Hematopoietic multipotent progenitor cell treated with erythropoietin and hydrocortisone succinate and interleukin-3 and kit ligand, for 17 days (in vitro differentiated cells): ENCODE measurements around the gene NDE1.
"Not testable (repeated sequence)": the region's sequence is repeated elsewhere in the genome, so short reads cannot be mapped to it uniquely, and the experiment has no call there.

Experiments used
- DNase-seq: peaks from one replicate; pipeline ENCODE4 v3.0.0-alpha.2; 2015; ENCODE audit warnings: low spot score

NDE1 gene

DNA sequence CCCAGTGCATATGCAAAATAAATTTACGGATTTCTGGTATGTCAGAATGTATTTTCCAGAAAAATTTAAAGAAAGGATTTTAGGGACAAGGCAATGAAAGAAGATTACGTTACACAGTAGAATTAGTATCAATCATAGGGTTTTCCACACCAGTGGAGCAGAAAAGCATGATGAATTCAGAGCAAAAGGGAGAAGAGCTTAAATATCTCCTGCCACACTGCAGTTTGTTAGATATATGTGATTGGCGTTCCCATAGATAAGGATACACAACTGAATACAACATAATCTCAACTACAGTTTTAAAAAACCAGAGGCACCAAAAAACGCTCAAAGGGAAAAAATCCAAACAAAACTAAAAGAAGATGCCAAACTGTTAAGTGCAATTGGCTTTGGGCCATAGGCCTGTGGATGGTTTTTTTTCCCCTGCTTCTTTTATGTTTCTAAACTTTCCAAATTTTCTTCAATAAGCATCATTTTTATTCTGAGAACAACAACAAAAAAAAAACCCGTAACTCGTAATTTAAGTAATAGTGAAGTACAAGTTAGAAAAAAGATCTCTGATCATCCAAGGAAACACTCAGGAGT is 29.3 kb upstream of the NDE1 start:
- no peak for DNase-seq

- no peak for DNase-seq
Observed at GRCh38 chr16:15621456-15621855, 28.6 kb upstream of the NDE1 start.

GRCh38 chr16:15621889-15622288 is 28.2 kb upstream of the NDE1 start:
- no peak for DNase-seq

DNA sequence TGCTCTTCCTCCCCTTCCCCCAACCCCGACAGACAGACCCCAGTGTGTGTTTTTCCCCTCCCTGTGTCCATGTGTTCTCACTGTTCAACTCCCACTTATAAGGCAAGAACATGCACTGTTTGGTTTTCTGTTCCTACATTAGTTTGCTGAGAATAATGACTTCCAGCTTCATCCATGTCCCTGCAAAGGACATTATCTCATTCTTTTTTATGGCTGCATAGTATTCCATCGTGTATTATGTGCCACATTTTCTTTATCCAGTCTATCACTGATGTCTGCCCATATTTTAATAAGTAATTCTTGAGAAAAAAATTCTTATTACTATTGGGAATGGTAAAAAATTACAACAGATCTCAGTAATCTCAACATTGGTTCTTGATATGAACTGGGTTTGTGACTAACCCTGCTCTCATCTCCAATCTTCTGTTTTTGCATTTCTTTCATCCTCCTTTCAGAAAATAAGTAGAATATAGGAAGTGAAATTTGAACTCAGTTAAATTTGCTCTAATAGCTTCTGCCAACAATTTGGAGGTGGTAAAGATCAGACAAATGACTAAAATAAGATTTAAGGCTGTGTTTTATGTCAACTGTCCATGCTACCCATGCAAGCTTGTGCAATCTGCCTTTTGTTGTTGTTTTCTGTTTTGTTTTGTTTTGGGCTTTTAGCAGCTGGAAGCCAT is 18.2 kb upstream of the NDE1 start:
- no peak for DNase-seq

GRCh38 chr16:15635926-15636325 is 14.1 kb upstream of the NDE1 start:
- DNase-seq, result no peak

DNA sequence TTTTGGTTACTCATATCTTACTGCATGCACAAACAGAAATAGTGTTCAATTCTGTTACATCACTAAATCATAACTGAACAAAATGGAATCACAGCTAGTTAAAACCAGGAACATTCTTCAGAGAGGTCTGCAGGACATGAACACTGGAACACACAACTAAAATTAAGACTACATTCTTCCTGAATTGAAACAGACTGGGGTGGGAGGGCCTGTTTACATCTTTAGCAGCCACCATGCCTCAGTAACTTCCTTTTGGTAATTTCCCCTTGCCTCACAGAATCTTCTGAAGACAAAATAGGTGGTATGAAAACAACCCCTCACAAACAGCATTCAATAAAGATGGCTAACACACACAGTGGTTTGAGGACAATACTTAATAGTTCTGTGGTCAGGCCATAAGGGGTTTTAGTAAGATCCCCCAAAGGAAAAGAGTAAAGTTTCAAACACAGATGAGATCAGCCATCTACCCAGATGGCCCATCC is 13.6 kb upstream of the NDE1 start:
- DNase-seq, result no peak

- DNase-seq, result no peak
Observed at GRCh38 chr16:15639061-15639568, 10.9 kb upstream of the NDE1 start.

GRCh38 chr16:15640966-15641365 is 9.1 kb upstream of the NDE1 start:
- no peak for DNase-seq

GRCh38 chr16:15641753-15642556 is 8.1 kb upstream of the NDE1 start:
- peak; percentile 57 for DNase-seq

- peak; percentile 86 for DNase-seq
Observed at GRCh38 chr16:15642557-15643047, 7.4 kb upstream of the NDE1 start.

- peak; percentile 96 for DNase-seq
Observed at GRCh38 chr16:15643048-15643945, 6.7 kb upstream of the NDE1 start, which contains the start of gene MARF1. Gene MARF1 (minus strand): TSS chr16:15643154. CDS start chr16:15639233, 3,921 bp downstream.

DNA sequence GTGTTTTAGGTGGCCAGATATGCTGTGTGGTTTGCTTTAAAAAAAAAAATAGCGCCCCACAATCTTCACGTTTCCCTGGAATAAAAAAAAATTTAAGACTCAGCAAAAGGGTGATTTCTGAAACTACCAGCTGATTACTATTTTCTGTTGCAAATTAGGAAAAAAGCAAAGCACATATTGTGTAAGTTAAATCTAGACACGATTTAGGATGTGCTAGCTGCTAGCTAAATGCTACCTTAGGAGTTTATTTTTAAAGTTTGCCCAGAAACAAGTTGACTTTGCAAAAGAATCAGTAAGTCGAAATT is 6.1 kb upstream of the NDE1 start:
- DNase-seq, result no peak

GRCh38 chr16:15644267-15644961 is 5.6 kb upstream of the NDE1 start:
- peak; percentile 38 for DNase-seq

DNA sequence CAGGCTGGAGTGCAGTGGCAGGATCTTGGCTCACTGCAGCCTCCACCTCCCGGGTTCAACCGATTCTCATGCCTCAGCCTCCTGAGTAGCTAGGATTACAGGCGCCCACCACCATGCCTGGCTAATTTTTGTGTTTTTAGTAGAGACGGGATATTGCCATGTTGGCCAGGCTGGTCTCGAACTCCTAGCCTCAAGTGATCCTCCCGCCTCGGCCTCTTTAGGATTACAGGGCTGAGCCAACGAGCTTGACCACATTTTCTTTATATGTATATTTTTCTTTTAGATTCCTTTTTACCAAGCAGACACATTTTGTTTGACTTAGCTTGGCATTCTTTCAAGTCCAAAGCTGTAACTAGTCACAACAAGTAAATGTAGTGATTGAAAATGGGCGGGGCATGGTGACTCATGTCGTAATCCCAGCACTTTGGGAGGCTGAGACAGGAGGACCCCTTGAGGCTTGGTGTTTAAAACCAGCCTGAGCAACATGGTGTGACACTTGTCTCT is 5.0 kb upstream of the NDE1 start:
- peak; percentile 92 for DNase-seq

DNA sequence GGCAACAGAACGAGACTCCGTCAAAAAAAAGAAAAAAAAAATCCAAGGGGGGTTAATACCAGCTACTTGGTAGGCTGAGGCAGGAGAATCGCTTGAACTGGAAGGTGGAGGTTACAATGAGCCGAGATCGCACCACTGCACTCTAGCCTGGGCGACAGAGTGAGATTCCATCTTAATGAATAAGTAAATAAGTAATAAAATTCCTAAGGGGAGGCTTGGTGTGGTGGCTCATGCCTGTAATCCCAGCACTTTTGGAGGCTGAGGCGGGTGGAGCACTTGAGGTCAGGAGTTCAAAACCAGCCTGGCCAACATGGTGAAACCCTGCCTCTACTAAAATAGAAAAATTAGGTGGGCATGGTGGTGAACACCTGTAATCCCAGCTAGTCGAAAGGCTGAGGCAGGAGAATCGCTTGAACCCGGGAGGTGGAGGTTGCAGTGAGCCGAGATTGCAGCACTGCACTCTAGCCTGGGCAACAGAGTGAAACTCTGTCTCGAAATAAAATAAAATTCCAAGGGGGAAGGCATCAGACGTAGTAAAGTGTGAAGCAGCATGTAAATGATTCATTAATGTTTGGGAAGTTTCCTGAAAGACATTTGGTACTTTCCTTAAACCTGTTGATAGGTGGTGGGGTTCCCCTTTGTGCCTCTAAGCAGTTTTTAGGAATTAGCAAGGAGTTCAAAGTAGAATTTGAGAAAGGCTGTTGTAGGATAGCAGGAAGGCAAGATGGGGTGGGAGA is 3.3 kb upstream of the NDE1 start:
- DNase-seq, result not testable (repeated sequence)

- DNase-seq, result peak; percentile 63
Observed at GRCh38 chr16:15647294-15648014, 2.6 kb upstream of the NDE1 start.

DNA sequence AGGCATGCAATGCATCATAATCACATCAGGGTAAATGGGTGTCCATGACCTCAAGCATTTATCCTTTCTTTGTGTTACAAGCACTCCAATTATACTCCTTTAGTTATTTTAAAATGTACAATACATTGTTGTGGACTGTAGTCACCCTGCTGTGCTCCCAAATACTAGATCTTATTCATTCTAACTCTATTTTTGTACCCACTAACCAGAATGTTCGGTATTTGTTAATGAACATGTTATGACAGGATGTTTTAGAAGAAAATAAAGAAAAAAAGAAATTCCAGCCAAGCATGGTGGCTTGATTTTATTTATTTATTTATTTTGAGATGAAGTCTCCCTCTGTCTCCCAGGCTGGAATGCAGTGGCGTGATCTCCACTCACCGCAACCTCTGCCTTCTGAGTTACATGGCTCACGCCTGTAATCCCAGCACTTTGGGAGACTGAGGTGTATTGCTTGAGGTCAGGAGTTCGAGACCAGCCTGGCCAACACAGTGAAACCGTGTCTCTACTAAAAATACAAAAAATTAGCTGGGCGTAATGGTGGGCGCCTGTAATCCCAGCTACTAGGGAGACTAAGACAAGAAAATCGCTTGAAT is 1.8 kb upstream of the NDE1 start:
- no peak for DNase-seq

DNA sequence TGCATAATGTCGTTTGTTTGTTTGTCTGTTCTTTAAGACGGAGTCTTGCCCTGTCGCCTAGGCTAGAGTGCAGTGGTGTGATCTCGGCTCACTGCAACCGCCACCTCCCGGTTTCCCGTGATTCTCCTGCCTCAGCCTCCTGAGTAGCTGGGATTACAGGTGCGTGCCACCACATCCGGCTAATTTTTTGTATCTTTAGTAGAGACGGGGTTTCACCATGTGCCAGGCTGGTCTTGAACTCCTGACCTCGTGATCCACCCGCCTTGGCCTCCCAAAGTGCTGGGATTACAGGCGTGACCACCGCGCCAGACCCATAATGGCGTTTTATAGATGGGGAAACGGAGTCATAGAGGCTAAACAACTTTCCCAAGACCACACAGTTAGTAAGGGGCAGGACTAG is 734 bp upstream of the NDE1 start:
- not testable (repeated sequence) for DNase-seq

GRCh38 chr16:15649727-15650018 is 372 bp upstream of the NDE1 start:
- no peak for DNase-seq
